NCI-H2081 treated with DMSO at 0.1 percent for 48 hours (cell line): ENCODE results near the gene EOLA1.
"Not testable (repeated sequence)": the region's sequence is repeated elsewhere in the genome, so short reads cannot be mapped to it uniquely, and the experiment has no call there.

Experiments
- DNase-seq: peaks from one replicate; lab custom pipeline; 2025; lab: John Stamatoyannopoulos, UW

The EOLA1 gene

DNA sequence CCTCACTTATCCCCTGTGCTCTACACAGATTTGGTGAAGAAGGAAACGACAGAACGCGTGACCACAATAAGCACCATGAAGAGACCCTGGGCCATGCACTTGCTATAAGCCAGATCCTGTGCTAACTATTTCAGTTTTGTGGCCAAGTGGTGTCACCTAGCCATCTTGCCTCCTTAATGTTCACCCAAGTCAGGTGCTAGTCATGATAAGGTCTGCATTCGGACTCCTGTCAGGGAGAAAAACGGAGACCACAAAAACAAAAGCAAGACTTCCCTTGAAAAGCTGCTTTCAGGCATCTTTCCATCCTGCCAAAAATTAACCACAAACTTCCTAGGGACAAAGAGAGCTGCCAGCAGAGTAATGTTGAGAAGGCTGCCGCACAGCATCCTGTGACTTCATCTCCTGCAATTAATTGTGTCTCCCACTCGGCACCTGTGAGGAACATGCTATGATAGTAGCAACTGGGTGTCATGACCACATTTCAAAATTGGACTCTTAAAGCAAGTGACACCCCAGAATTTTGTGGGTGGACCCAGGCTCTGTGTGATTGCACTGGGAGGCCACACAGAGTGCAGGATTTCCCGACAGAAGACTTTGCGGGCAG lies 26.9 kb upstream of the EOLA1 start:
- no peak for DNase-seq

DNA sequence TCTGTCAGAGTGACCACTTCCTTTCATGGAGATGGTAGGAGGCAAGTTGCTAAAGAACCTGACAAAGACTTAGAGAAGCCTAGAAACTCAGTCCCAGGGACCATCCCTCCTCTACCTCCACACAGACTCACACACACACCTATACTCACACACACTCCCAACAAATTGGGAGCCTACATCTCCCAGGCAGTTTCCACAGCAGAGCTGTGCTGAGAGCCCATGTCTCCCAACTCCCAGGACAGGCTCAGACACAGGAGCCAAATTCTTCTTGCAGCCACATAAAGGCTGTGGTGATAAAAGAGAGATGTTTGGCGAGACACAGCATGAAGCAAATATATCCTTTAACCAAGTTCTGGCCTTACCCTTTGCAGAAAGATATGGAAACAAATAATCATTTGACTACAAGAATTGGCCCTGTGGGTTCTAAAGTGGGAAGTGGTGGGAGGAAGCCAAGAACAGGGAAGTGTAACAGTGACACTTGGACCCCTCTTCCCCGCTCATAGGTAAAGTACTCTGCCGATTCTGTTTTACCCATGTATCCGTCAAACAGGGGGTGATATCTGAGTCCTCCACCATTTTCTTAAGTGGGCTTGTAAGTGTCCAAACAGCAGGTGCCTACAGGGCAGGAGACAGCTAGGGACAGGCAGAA lies 24.7 kb upstream of the EOLA1 start:
- DNase-seq: no peak

DNA sequence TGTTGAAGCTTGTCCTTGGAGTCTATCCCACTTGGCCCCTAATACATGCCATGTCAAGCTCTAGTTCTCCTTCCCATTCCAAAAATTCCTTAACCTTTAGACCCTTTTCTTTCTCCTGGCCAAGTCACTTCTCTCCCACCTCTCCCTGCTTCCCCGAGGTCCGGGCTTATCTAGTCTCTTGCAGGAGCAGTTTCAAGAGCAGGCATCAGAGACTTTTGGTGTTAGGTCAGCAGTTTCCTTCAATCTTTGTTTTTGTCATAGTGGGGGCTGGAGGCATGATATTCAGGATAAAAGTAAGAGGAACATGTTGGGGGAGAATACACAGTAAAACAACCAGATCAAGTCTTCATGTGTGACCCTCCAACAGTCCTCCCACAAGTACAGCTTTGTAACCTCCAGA lies 24.2 kb upstream of the EOLA1 start:
- DNase-seq: no peak

DNA sequence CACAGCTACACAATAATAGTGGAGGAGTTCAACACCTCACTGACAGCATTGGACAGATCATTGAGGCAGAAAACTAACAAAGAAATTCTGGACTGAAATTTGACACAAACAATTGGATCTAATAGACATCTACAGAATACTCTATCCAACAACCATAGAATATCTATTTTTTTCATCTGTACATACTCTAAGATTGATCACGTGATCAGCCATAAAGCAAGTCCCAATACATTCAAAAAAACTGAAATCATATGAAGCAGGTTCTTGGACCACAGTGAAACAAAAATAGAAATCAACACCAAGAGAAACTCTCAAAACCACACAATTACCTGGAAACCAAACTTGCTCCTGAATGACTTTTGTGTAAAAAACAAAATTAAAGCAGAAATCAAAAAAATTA lies 23.5 kb upstream of the EOLA1 start:
- DNase-seq: no peak

DNA sequence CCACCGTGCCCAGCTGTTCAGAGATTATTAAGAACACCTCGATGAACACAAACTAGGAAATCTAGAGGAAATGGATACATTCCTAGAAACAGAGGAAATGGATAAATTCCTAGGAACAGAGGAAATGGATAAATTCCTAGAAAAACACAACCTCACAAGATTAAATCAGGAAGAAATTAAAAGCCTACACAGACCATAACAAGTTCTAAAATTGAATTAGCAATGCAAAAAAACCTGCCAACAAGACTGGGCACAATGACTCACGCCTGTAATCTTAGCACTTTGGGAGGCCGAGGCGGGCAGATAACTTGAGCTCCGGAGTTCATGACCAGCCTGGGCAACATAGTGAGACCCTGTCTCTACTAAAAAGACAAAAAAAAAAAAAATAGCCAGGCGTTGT lies 22.6 kb upstream of the EOLA1 start:
- DNase-seq: no peak

DNA sequence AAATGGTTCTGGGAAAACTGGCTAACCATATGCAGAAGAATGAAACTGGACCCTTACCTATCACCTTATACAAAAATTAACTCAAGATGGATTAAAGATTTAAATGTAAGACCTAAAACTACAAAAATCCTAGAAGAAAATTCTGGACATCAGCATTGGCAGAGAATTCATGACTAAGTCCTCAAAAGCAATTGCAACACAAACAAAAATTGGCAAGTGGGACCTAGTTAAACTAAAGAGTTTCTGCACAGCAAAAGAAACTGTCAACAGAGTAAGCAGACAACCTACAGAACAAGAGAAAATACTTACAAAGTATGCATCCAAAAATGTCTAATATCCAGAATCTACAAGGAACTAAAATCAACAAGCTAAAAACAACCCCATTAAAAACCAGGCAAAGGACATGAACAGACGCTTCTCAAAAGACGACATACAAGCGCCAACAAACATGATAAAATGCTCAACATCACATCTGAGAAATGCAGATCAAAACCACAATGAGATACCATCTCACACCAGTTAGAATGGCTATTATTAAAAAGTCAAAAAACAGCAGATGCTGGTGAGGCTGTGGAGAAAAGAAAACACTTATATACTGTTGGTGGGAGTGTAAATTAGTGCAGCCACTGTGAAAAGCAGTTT lies 20.1 kb upstream of the EOLA1 start:
- not testable (repeated sequence) for DNase-seq

DNA sequence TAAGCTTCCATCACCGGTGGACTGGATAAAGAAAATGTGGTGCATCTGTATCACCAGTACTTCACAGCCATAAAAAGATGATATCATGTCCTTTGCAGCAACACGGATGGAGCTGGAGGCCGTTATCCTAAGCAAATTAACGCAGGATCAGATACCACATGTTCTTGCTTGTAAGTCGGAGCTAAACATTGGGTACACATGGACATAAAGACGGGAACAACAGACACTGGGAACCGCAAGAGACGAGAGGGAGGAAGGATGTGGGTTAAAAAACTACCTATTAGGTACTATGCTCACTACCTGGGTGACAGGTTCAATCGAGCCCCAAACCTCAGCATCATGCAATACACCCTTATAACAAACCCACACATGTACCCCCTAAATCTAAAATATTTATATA lies 19.4 kb upstream of the EOLA1 start:
- DNase-seq: no peak

DNA sequence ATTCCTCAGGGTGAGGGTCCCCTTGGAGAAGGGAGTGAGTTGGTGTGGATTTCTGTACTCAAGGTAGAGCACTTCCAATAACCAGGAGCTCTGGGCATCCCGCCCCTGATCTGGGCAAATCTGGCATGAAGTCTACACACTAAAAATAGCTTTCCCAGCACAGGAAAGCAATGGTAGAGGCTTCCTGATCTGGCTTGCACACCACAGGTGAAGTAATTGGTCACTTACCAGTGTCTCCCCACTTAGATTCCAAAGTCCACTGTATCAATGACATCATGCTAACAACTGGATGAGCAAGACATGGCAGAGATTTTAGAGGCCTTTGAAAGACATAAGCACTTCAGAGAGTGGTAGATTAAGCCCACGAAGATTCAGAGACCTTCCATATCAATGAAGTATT lies 17.9 kb upstream of the EOLA1 start:
- DNase-seq: no peak

DNA sequence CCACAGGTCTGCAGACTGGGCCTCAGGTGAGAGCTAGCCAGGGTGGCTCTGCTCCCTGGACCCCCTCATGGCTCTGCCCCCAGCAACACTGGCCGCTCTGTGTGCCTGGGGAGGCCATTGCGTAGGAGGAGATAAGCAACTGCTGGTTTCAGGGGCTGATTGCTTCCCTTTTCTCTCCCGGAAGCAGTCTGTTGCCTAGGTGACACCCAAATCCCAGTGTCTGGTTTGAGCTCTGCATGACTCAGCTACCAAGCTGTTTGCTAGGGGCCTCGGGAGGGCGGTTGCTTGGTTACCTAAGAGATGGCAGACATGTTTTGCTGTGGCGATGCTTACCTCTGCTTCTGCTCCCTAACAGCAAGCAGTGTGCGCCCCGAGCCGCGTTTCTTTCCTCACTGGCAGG lies 15.4 kb upstream of the EOLA1 start:
- not testable (repeated sequence) for DNase-seq

DNA sequence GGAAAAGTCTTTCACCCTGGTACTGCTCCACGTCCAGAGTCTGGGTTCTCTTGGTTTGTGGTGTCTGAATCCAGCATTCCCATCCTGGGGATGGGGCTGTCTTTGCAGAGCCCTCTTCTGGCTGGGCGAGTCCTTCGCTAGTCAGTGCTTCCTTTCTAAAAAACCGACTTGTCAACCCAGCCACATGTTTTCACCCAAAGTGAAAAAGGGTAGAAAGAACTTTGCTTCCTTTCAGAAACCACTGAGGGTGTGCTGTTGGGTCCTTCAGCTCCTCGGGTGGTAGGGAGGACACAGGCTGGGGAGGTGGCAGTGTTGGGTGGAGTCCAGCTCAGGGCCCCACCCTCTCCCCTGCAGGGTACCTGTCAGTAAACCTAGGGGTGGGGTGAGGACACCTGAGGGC lies 14.9 kb upstream of the EOLA1 start:
- DNase-seq: not testable (repeated sequence)

DNA sequence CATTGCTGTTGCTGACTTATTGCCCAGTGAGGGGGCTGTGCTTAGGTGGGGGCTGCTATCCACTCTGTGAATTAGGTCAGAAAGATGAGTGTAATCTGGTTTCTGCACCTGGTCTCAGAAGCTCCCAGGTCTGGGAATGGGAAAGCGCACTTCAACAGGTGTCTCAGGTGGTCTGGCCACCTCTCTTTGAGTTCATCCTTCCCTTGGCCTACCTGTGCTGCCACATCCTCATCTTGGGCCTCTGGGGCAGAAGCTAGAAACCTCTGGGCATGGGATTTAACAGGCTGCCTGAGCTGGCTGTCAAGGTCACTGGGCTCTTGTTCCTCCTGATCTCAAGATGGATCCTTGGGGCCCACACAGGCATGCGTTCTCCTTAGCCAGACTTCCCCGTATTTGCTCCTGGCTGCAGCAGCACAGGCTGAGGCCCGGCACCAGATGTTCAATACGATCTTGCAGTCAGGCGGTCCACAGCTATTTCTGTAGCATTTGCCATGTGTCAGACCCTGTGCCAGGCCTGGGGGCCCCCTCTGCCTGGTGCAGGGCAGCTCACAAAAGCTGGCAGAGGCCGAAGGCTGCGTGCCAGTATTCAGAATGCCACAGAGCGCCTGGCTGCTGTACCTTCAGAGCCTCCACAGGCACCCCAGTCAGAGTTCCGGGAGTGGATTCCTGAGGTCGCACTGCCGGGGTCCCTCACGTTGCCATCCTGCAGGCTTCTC lies 14.3 kb upstream of the EOLA1 start:
- DNase-seq: not testable (repeated sequence)

DNA sequence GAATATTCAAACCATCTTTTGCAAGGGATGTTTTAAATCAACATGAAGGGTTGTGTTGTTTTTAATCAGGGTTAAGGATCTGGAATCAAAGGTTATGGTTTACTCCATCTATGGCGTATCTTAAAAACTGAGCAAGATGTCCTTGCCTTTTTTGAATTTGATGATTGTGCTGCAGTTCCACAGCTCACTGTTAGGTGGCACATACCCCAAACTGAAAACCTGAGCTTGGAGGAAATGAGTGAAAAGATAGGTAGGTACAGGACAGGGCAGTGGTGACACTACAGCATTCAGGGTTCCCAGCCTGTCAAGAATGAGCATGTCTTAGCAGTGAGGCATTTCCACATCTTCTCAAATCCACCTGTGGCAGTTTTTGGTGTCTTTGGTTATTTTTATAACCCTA lies 13.1 kb upstream of the EOLA1 start:
- DNase-seq: no peak

DNA sequence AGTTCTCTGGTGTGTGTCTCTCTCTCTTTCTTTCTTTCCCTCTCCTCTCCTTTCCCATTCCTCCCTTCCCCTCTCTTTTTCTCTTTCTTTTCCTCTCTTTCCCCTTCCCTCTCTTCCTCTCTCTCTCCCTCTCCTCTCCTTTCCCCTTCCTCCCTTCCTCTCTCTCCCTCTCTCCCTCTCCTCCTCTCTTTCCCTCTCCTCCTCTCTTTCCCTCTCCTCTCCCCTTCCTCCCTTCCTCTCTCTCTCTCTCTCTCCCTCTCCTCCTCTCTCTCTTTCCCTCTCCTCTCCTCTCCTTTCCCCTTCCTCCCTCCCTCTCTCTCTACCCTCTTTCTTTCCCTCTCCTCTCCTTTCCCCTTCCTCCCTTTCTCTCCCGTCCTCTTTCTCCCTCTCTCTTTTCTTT lies 12.4 kb upstream of the EOLA1 start:
- no peak for DNase-seq

DNA sequence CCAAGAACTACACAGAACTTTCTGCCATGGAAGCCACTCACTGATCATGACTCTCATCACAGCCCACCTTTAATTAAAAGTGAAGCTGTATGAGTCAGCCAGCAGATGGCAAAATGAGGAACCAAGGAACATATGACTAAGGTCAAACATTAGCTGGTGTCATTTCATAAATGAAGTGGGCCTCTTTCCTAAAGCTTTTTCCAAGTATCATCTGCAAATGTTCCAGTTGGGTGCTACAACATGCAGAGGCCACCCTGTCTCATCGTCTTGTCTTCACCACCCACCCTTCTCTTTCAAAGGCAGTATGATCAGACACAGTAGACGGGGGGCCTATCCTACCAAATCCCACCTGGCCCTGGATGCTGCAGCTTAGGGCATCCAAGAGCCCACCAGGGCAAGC lies 9.2 kb upstream of the EOLA1 start:
- DNase-seq: no peak

DNA sequence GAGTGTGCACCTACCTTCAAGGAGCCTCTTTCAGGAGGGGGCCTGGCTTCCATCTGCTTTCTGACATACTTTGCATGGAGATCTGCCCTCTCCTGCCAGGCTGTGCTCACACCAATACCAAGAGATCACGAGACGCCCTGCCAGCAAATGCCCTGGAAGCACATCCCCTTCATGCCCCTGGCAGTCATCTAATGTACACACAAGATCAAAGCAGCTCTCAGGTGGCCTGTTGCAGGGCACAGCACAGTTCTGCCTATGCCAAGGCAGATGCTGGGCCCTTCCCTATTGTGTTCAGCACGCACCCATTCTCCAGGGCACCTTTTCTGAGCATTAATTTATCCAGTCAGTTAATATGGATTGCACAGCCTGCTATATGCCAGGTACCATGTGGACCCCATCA lies 7.9 kb upstream of the EOLA1 start:
- not testable (repeated sequence) for DNase-seq

DNA sequence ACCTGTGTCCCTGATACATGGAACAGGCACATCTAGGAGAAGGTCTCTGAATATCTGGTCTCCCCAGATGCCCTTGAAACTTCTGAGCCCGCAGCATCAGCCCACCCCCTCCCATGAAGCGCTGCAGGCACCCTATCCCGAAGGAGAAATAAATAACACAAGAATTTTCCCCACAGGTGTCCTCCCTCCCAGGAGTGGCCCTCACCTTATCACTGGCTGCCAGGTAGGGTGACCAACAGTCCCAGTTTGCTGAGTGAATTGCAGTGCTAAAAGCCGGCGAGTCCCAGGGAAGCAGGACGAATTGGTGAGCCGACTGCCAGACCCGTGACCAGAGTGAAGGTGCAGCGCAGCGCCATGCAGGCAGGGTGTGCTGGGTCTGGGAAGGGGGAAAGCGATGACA lies 6.8 kb upstream of the EOLA1 start:
- DNase-seq: not testable (repeated sequence)

DNA sequence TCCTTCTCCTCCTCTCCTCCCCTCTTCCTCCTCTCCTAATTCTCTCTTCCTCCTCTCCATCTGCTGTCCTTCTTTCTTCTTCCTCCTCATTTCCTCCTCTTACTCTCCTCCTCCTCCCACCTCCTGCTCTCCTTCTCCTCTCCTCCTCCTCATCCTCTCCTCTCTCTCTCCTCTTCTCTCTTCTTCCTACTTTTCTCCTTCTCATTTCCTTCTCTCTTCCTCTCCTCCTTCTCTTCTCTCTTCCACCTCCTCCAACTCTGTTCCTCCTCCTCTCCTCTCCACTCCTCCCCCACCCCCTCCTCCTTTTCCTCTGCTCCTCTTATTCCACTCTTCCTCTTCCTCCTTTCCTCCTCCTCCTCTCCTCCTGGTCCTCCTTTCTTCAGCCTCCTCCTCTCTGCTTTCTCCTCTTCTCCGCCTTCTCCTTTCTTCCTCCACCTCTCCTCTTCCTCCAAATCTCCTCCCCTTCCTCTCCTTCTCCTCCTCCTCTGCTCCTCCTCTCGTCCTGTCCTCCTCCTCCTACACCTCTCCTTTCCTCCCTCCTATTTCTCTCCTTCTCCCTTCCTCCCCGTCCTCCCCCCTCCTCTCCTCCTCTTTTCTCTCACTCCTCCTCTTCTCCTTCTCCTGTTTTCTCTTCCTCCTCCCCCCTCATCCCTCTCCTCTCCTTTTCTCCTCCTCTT lies 5.7 kb upstream of the EOLA1 start:
- DNase-seq: not testable (repeated sequence)

DNA sequence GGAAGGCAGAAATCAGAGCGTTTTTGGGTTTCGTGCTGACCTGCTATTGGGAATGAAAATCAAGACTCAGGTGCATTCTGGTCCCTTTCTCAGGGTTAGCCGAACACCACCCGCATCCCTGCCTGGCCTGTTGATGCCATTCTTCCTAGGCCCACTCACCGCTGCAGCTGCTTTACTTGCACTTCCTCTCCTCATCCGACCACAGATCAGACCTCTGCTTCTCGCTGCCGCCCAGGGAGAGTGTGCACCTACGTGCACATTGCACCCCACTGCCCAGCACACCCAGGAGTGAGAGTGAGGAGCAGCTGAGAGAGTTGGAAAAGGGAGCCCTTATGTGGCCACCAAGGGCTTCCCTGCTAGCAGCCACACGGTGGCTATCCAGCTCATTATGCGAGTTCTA lies 3.3 kb upstream of the EOLA1 start:
- DNase-seq: not testable (repeated sequence)

DNA sequence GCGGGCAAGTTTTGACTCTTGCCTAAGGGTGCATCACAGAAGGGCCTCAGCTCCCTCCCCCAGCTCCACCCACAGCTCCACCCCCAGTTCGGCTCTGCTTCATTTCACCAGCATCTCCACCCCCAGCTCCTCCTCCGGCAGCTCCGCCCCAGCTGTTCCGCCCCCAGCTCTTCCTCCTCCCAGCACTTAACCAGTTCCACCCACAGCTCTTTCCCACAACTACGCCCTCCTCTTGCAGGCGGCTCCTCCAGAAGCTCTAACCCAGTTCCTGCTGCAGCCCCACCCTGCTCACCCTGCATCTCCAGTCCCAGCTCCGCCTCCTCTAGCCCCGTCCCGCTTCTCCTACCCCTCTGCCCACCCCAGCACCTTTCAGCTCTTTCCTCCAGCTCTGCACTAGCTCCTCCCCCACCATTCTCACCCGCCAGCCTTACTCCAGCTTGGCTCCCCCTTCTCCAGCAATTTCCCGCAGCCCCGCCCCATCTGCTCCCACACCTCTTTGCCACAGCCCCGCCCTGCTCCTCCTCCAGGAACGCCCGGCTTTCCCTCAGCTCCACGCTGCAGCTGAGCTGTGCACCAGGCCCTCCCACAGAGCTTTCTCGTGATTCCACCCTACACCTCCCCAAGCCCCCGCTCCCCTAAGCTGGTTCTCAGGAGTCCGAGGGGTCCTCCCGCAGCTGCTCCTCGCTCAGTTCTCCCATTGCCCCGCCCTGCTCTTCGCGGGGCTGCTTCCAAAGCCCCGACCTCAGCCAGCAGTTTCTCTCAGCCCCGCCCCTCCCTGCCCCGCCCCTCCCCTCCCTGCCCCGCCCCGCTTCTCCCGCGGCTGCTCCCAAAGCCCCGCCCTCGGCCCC lies 1.3 kb upstream of the EOLA1 start:
- DNase-seq: no peak

DNA sequence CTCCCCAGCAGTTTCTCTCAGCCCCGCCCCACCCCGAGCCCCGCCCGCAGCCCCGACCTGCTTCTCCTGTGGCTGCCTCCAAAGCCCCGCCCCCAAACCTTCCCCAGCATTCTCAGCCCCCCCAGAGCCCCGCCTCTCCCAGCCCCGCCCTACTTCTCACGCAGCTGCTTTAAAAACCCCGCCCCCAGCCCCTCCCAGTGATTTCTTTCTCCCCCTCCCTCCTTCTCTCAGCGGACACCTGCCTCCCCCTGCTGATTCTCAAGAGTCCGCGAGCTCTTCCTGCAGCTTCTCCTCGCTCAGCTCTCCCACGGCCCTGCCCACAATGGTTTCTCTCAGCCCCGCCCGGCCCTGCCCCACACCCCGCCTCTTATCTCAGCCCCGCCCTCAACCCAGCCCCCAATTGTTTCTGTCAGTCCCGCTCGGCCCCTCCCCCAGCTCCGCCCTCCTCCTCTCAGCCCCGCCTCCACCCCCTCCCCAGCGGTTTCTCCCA lies 636 bp upstream of the EOLA1 start:
- DNase-seq: no peak

DNA sequence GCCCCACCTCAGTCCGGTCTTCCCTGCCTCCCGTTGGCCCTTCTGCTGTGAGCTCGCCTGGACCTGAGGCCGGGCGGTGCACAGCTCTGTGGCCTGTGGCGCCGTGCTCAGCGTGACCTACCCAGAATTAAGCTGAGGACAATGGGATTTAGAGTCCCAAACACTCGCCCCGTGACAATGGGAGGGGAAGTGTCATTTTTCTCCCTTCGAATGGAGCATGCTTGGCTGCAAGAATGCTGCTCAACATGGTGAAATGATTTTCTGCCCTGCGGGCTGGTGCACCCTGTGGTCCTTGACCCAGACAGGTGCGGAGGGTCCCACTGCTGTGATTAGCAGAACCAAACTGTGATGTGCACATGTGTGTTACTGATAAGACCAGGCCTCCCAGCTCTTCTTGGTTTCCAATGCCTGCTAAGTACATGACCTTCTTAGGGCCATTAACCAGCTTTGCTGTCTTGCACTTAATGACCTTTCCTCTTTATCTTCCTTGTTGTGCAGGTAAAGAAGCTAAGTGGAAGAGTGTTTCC lies 772 bp downstream of the EOLA1 start:
- DNase-seq: no peak
